H1 (cell line): ENCODE results near the gene TFAP2A.

Experiments used
- CTBP2 ChIP-seq: IDR thresholded peaks from 2 replicates; pipeline ENCODE4 v1.7.0; 2011; ENCODE audit warnings: borderline replicate concordance, mild to moderate bottlenecking, moderate library complexity, mixed read lengths, low read length; ENCODE audit not compliant: insufficient read depth, insufficient read length
- EP300 ChIP-seq, 2 experiments: IDR thresholded peaks; 1 replicate in 1 of 2; 2 replicates in 1 of 2; pipeline ENCODE4 v1.6.1; 2011 to 2012; ENCODE audit warnings: low read depth in 2 of 2, low read length in 2 of 2, mild to moderate bottlenecking in 2 of 2, borderline replicate concordance in 1 of 2, inconsistent platforms in 1 of 2, moderate library complexity in 1 of 2
- EZH2 ChIP-seq: fragments of 200-600 bp; sonication (generic); IDR thresholded peaks from 2 replicates; pipeline ENCODE4 v1.7.1; 2012; ENCODE audit warnings: low read depth, mild to moderate bottlenecking, moderate library complexity, low read length, inconsistent platforms; ENCODE audit not compliant: severe bottlenecking
- HDAC2 ChIP-seq, 2 experiments: fragments of 300-600 bp in 1 of 2; sonication (generic) in 1 of 2; IDR thresholded peaks; 2 replicates each; pipeline ENCODE4 v1.6.1; 2011 to 2012; ENCODE audit warnings: low read depth in 2 of 2, low read length in 2 of 2, mild to moderate bottlenecking in 2 of 2, moderate library complexity in 2 of 2, borderline replicate concordance in 1 of 2, inconsistent platforms in 1 of 2
- JUND ChIP-seq: IDR thresholded peaks from 2 replicates; pipeline ENCODE4 v1.6.1; 2011; ENCODE audit warnings: mild to moderate bottlenecking, improper control_type of control experiment, low read length
- POLR2A ChIP-seq, 2 experiments: IDR thresholded peaks; 1 replicate in 1 of 2; 2 replicates in 1 of 2; pipeline ENCODE4 v1.6.1; 2011; ENCODE audit warnings: low read depth in 2 of 2, low read length in 2 of 2, mild to moderate bottlenecking in 2 of 2; ENCODE audit errors: control extremely low read depth in 1 of 2
- POLR2AphosphoS5 ChIP-seq: IDR thresholded peaks from 2 replicates; pipeline ENCODE4 v1.6.1; 2011; ENCODE audit warnings: low read depth, low read length
- POU5F1 ChIP-seq: IDR thresholded peaks from 2 replicates; pipeline ENCODE4 v1.6.1; 2011; ENCODE audit warnings: low read depth, mild to moderate bottlenecking, low read length, moderate library complexity
- SIN3A ChIP-seq, 2 experiments: IDR thresholded peaks in 1 of 2; conservative IDR thresholded peaks in 1 of 2; 2 replicates each; pipeline ENCODE4 v1.6.1; 2011 to 2012; ENCODE audit warnings: low read length in 2 of 2, improper control_type of control experiment in 1 of 2, low read depth in 1 of 2, mild to moderate bottlenecking in 1 of 2
- TF ChIP-seq, protein P1 (sequence below), 3 experiments: IDR thresholded peaks; 1 replicate in 2 of 3; 2 replicates in 1 of 3; pipeline versions ENCODE4 v1.5.1 to v1.6.1; 2011; ENCODE audit warnings: low read length in 3 of 3, mild to moderate bottlenecking in 3 of 3, inconsistent platforms in 2 of 3, low read depth in 1 of 3, moderate library complexity in 1 of 3; ENCODE audit not compliant: insufficient read depth in 1 of 3; ENCODE audit errors: control extremely low read depth in 1 of 3

DNA sequence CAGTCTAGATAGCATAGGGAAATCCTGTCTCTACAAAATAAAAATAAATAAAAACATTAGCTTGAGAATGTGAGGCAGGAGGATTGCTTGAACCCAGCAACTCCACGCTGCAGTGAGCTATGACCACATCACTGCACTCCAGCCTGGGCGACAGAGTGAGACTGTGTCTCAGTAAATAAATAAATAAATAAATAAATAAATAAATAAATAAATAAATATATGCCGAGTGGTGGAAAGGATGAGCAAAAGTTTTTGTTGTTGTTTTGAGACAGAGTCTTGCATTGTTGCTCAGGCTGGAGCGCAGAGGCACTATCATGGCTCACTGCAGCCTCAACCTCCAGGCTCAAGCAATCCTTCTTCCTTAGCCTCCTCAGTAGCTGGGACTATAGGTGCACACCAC is 53.4 kb downstream of the TFAP2A start:
- TF ChIP-seq, protein P1, sequence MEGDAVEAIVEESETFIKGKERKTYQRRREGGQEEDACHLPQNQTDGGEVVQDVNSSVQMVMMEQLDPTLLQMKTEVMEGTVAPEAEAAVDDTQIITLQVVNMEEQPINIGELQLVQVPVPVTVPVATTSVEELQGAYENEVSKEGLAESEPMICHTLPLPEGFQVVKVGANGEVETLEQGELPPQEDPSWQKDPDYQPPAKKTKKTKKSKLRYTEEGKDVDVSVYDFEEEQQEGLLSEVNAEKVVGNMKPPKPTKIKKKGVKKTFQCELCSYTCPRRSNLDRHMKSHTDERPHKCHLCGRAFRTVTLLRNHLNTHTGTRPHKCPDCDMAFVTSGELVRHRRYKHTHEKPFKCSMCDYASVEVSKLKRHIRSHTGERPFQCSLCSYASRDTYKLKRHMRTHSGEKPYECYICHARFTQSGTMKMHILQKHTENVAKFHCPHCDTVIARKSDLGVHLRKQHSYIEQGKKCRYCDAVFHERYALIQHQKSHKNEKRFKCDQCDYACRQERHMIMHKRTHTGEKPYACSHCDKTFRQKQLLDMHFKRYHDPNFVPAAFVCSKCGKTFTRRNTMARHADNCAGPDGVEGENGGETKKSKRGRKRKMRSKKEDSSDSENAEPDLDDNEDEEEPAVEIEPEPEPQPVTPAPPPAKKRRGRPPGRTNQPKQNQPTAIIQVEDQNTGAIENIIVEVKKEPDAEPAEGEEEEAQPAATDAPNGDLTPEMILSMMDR (IDR thresholded peaks at IDR 0.05; ENCODE audit: control extremely low read depth in 1 of 3, insufficient read depth in 1 of 3, low read depth in 1 of 3, low read length in 3 of 3), result no peak
- no peak for TF ChIP-seq EP300 (IDR thresholded peaks at IDR 0.05; ENCODE audit: borderline replicate concordance in 1 of 2, low read depth in 2 of 2, low read length in 2 of 2)
- no peak for TF ChIP-seq POU5F1
- TF ChIP-seq SIN3A (conservative IDR thresholded peaks at IDR 0.05 in 1 of 2, IDR thresholded peaks at IDR 0.05 in 1 of 2; ENCODE audit: low read depth in 1 of 2, low read length in 2 of 2), result no peak
- no peak for TF ChIP-seq POLR2A (IDR thresholded peaks at IDR 0.05; ENCODE audit: control extremely low read depth in 1 of 2, low read depth in 2 of 2, low read length in 2 of 2)
- TF ChIP-seq CTBP2, result no peak
- no peak for TF ChIP-seq POLR2AphosphoS5
- TF ChIP-seq EZH2, result no peak
- TF ChIP-seq HDAC2 (IDR thresholded peaks at IDR 0.05; ENCODE audit: borderline replicate concordance in 1 of 2, low read depth in 2 of 2, low read length in 2 of 2), result no peak
- no peak for TF ChIP-seq JUND
